OCI-LY3 (cell line): Measurements from ENCODE around the gene NRG2.

Source experiments
- H2AFZ ChIP-seq: fragments of 200-600, 300-600 bp; shearing (Covaris generic); 2 replicates; pipeline ENCODE4 v1.6.0; 2014; ENCODE audit warnings: antibody characterized with exemption, low read depth, low read length
- H3K27ac ChIP-seq: fragments of 200-600, 300-600 bp; sonication (generic); 2 replicates; pipeline ENCODE4 v1.5.1; 2014; ENCODE audit warnings: mild to moderate bottlenecking, low read length, moderate library complexity, mixed read lengths
- H3K27me3 ChIP-seq: fragments of 200-600, 300-600 bp; sonication (generic); 2 replicates; pipeline ENCODE4 v1.6.1; 2014; ENCODE audit warnings: low read depth, low read length, mixed read lengths
- H3K36me3 ChIP-seq: fragments of 200-600, 300-600 bp; sonication (generic); replicated peaks from 2 replicates; pipeline ENCODE3; 2014; ENCODE audit warnings: low read depth, low read length, mixed read lengths
- H3K4me1 ChIP-seq: fragments of 300-600, 200-600 bp; sonication (generic); 2 replicates; pipeline ENCODE4 v1.6.1; 2014; ENCODE audit warnings: low read length, mixed read lengths
- H3K4me2 ChIP-seq: fragments of 200-600, 300-600 bp; sonication (generic); 2 replicates; pipeline ENCODE4 v1.6.1; 2014; ENCODE audit warnings: low read length, mixed read lengths
- H3K4me3 ChIP-seq: fragments of 300-600, 200-600 bp; sonication (generic); 2 replicates; pipeline ENCODE4 v1.5.1; 2014; ENCODE audit warnings: antibody characterized with exemption, mild to moderate bottlenecking, low read length, moderate library complexity
- H3K79me2 ChIP-seq: fragments of 300-600, 200-600 bp; shearing (Covaris generic); 2 replicates; pipeline ENCODE4 v1.6.1; 2014; ENCODE audit warnings: mild to moderate bottlenecking, low read length, mixed read lengths
- H3K9ac ChIP-seq: fragments of 300-600, 200-600 bp; shearing (Covaris generic); 2 replicates; pipeline ENCODE4 v1.6.0; 2014; ENCODE audit warnings: mild to moderate bottlenecking, low read length, moderate library complexity
- H3K9me3 ChIP-seq: fragments of 200-600, 300-600 bp; shearing (Covaris generic); 2 replicates; pipeline ENCODE4 v1.6.1; 2014; ENCODE audit warnings: low read length, mixed read lengths; ENCODE audit not compliant: insufficient read depth
- H4K20me1 ChIP-seq: fragments of 200-600, 300-600 bp; sonication (generic); 2 replicates; pipeline ENCODE4 v1.6.1; 2016; ENCODE audit warnings: low read length, mixed read lengths; ENCODE audit not compliant: insufficient read depth
- EZH2phosphoT487 ChIP-seq: fragments of 200-600 bp; shearing (Covaris generic); IDR thresholded peaks from 2 replicates; pipeline ENCODE4 v1.6.1; 2018; ENCODE audit warnings: antibody characterized with exemption, mixed run types, low read depth
- TF ChIP-seq, protein P1 (sequence below): fragments of 200-600, 300-600 bp; sonication (generic); IDR thresholded peaks from 2 replicates; pipeline ENCODE4 v1.5.1; 2014; ENCODE audit warnings: antibody characterized with exemption, low read length, low read depth

NRG2 gene

DNA sequence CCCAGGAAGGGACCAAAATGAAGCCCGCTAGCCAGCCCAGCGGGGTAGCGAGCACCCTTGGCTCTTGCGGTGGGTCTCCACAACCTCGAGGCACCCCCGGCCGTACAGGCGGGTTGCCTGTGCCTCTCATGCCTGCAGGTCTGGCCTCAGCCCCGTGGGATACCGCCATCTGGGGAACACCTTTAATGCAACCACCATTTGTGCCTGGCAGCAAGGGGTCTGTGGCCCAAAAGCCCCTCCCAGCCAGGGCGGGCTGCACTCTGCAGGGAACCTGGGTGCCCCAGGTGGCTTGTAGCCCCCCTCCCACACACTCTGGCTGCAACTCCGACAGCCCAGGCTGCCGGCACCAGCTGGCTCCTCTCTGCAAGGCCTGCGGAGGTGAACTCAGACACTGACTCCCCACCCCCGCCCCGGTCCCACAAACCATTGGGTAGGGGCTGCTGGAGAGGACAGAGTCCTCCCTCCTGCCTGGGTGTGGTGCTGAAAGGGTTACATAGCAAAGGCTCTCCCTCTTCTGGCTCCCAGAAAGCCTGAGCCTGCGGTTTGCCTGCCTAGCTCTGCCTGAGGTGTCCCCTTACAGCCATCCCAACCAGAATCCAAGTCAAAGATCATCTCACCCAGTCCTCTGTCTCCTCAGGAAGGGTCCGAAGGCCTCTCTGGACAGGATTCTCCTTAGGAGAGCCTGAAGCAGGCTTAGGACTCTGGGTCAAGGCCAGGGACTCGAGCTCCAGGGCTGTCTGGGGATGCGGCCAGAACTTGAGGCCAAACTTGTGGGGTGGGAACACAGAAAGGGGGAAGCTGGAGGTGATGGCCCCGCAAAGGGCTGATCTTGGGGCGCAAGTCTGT lies 138.1 kb downstream of the NRG2 start:
- Histone ChIP-seq H3K4me3 (no peak overlapping the region), H3K79me2 (no peaks in the 10 kb centered on the region)
- TF ChIP-seq EZH2phosphoT487: no peak
- TF ChIP-seq, protein P1, sequence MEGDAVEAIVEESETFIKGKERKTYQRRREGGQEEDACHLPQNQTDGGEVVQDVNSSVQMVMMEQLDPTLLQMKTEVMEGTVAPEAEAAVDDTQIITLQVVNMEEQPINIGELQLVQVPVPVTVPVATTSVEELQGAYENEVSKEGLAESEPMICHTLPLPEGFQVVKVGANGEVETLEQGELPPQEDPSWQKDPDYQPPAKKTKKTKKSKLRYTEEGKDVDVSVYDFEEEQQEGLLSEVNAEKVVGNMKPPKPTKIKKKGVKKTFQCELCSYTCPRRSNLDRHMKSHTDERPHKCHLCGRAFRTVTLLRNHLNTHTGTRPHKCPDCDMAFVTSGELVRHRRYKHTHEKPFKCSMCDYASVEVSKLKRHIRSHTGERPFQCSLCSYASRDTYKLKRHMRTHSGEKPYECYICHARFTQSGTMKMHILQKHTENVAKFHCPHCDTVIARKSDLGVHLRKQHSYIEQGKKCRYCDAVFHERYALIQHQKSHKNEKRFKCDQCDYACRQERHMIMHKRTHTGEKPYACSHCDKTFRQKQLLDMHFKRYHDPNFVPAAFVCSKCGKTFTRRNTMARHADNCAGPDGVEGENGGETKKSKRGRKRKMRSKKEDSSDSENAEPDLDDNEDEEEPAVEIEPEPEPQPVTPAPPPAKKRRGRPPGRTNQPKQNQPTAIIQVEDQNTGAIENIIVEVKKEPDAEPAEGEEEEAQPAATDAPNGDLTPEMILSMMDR: no peak

DNA sequence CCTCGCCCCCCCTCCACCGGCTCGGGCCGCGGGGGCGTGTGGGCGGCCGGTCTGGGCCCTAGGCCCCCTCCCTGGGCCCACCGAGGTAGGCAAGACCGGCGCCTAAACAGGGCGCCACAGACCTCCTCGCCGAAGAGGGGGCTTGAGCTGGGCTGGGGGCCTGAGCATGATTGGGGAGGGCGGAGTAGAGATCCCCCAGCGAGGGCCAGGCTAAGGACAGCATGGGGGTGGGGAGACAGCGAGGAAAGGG lies 138.6 kb downstream of the NRG2 start:
- Histone ChIP-seq H3K4me2 (no peak overlapping the region), H3K4me1 (no peaks in the 10 kb centered on the region), H3K27me3 (no peaks in the 10 kb centered on the region), H3K4me3 (no peak overlapping the region), H3K36me3 (no peaks in the 10 kb centered on the region), H3K79me2 (no peaks in the 10 kb centered on the region), H4K20me1 (no peaks in the 10 kb centered on the region), H3K9ac (no peak overlapping the region), H3K9me3 (no peaks in the 10 kb centered on the region), H2AFZ (no peak overlapping the region), H3K27ac (no peak overlapping the region)
- TF ChIP-seq, protein P1: no peak
- TF ChIP-seq EZH2phosphoT487: no peak

More for the DNA sequence above, 138.1 kb downstream of the NRG2 start:
- Histone ChIP-seq H3K9me3 (no peaks in the 10 kb centered on the region), H3K4me2 (no peak overlapping the region), H3K4me1 (no peaks in the 10 kb centered on the region), H2AFZ (no peak overlapping the region), H3K27me3 (no peaks in the 10 kb centered on the region), H3K36me3 (no peaks in the 10 kb centered on the region), H4K20me1 (no peaks in the 10 kb centered on the region), H3K27ac (no peak overlapping the region), H3K9ac (no peak overlapping the region)

GRCh38 chr5:139903795-139904565 lies 139.1 kb downstream of the NRG2 start:
- Histone ChIP-seq H3K36me3 (no peaks in the 10 kb centered on the region), H3K4me3 (no peak overlapping the region), H3K9me3 (no peaks in the 10 kb centered on the region), H3K9ac (no peak overlapping the region), H3K4me1 (no peaks in the 10 kb centered on the region), H2AFZ (no peak overlapping the region), H3K27ac (no peak overlapping the region), H4K20me1 (no peaks in the 10 kb centered on the region), H3K4me2 (no peak overlapping the region), H3K79me2 (no peaks in the 10 kb centered on the region), H3K27me3 (no peaks in the 10 kb centered on the region)
- TF ChIP-seq EZH2phosphoT487: no peak
- TF ChIP-seq, protein P1: no peak

- Histone ChIP-seq H3K4me1 (no peaks in the 10 kb centered on the region), H2AFZ (no peak overlapping the region), H3K4me3 (no peak overlapping the region), H3K79me2 (no peaks in the 10 kb centered on the region), H3K9me3 (no peaks in the 10 kb centered on the region), H4K20me1 (no peaks in the 10 kb centered on the region), H3K36me3 (no peaks in the 10 kb centered on the region), H3K27me3 (no peaks in the 10 kb centered on the region), H3K27ac (no peak overlapping the region), H3K9ac (no peak overlapping the region), H3K4me2 (no peak overlapping the region)
- TF ChIP-seq, protein P1: no peak
- no peak for TF ChIP-seq EZH2phosphoT487
Observed at GRCh38 chr5:139903450-139903794, 139.7 kb downstream of the NRG2 start.
